Measurements from ENCODE around the gene FBRSL1.

Gene FBRSL1

GRCh38 chr12:132496710-132497109, 6.8 kb downstream of the FBRSL1 start:
- DNase-seq (ENCODE audit: low read depth in 2 of 2), result no peak

DNA sequence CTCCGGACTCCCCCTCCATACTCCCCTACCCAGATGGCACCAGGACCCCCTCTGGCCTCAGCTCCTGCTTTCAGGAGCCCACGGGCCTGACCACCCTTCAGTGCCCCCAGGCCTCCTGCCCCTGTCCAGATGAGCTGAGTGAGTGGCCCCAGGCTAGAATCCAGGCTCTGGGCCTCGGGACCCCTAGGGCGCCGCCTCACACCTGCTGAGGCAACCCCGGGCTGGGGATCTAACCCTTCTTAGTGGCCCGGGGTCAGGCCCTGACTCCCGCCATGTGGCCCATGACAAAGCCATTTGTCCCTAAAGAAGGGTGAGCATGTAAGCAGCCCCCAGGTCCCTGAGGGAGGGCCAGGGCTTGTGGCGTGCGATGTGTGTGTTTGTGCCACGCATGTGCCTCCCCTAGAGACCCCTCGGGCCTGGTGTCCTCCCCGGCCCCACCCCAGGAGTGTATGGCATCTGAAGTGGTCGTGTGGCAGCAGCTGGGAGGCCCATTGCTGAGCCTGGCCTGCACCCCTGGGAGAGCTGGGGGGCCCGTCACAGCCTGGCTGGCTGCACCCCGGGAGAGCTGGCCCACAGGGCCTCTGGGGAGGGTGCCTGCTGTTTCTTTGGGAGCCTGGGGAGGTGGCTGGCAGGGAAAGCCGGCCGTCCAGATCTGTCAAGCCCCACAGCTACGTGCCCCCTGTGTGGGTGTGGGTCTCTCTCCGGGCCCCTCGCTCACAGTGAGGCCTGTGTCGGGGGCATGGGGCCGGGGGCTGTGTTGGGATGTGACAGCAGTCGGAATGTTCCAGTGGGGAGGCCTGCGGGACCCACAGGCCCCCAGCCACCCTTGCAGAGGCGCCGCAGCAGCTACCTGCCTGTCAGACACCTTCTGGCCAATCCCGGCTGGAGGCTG, 7.8 kb downstream of the FBRSL1 start:
- DNase-seq (ENCODE audit: low read depth in 2 of 2), result no peak

DNA sequence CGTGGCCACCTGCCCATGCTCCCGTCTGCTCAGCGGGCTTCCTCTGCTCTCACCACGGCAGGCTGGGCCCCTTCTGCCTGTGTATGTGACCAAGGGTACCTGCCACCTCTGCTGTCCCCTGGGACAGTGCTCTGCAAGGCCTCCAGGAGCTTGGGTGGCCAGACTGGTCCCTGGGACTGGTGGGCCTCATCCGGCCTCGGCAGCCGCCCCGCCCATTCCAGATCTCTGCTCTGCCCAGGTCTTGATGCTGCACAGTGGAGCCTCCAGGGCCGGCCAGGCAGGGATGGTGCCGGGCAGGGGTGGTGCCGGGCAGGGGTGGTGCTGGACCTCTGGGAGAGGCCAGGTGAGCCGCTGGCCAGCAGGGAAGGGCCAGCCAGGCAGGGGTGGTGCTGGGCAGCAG, 9.0 kb downstream of the FBRSL1 start:
- no peak for DNase-seq (ENCODE audit: low read depth in 2 of 2)

- no peak for DNase-seq (ENCODE audit: low read depth in 2 of 2)
Measured at GRCh38 chr12:132500142-132500855, 10.3 kb downstream of the FBRSL1 start.

DNA sequence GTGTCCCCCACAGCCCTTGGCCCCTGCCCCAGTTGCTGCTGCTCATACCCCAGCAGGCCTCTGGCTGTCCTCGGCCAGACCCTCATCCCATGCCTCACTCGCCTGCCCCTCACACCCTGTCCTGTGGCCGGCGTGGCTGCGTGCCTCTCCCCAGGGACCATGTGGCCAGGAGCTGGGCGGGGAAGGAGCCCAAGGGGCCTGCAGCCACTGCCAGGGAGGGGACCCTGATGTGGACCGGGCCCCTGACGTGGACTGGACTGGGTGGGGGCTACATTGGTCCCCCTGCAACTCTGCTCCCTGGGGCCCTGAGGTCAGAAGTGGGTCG, 10.9 kb downstream of the FBRSL1 start:
- no peak for DNase-seq (ENCODE audit: low read depth in 2 of 2)

DNA sequence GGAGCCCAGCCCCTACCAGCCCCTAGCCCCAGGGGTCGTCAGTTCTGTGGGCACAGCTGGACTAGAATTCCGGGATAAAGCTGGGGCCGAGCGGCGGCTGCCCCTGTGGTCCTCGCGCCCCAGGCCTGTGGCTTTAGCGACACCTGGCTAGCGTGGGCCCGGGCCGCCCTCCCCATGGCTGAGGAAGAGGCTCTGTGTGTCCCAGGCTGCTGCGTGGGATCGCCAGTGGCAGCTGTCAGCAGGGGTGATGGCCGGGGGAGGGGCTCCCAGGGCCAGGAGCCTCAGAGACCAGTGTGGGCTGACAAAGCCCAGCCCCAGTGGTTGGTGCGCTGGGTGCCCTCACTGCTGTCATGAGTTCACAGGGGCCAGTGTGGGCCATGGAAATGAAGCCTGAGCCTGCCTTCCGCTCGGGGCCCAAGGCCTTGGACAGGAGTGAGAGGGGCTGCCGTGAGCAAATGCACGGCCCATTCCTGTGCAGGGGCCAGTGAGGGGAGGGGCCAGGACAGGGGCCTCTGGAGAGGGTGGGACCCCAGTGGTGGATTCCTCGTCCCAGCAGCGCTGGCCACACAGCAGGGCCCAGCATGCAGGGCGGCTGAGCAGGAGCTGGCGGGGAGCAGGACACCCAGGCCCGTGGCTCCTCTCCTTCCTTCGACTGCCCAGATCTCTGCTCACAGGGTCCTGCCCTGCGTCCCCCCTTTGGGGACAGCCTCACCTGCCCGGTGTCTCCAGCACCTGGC, 11.4 kb downstream of the FBRSL1 start:
- no peak for DNase-seq (ENCODE audit: low read depth in 2 of 2)

DNA sequence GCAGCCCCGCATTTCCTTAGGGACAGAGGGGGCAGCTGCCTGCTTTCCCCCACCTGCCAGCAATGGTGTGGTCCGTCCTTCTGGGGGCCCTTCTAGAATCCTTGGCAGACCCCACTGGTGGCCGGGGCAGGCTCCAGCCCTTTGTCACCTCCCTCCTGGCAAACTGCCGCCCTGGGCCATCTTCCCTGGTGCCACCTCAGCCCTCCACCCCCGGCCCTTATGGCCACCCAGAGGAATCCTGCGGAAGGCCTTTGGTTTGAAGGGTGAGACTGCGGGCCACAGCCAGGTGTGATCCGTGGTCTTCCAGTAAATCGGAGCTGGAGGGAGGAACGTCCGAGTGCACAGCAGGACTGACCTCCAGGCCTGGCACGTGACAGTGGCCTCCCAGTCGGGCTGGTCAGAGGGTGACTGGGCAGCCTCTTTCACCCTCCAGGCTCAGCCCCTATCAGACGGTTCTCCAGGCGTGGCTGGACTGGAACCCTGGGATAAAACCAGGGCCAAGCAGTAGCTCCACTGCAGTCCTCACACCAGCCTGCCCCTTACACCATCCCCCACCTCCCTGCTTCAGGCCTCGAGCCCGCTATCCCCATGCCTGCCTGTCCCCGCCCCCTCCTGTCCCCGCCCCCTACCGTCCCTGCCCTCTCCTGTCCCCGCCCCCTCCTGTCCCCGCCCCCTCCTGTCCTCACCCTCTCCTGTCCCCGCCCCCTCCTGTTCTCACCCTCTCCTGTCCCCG, 12.4 kb downstream of the FBRSL1 start:
- no peak for DNase-seq (ENCODE audit: low read depth in 2 of 2)

GRCh38 chr12:132502882-132503193, 12.9 kb downstream of the FBRSL1 start:
- DNase-seq (ENCODE audit: low read depth in 2 of 2), result no peak

DNA sequence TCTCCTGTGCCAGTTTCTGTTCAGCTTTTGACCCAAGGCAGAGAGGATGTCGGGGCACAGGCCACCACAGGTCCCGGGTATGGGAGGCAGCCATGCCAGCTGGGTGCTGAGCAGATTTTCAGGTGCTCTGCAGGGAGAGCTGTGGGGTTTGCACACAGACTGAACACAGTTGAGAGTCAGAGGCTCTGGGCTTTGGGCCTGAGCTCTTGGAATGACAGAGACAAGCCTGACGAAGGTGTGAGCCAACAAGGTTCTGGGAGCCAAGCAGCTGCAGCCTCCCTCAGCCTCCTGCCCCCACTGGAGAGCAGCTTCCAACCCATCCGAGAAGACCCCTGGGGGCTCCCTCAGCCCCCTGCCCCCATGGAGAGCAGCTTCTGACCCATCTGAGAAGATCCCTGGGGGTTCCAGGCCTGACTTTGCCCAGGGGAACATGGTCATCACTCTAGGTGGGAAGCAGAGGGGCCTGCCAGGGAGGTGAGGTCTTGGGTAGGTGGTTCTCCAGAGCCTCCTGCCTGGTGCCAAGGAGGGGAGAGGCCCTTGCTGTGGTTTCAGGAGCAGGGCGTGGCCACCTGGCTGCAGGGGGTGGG, 13.8 kb downstream of the FBRSL1 start:
- DNase-seq (ENCODE audit: low read depth in 2 of 2), result no peak

DNA sequence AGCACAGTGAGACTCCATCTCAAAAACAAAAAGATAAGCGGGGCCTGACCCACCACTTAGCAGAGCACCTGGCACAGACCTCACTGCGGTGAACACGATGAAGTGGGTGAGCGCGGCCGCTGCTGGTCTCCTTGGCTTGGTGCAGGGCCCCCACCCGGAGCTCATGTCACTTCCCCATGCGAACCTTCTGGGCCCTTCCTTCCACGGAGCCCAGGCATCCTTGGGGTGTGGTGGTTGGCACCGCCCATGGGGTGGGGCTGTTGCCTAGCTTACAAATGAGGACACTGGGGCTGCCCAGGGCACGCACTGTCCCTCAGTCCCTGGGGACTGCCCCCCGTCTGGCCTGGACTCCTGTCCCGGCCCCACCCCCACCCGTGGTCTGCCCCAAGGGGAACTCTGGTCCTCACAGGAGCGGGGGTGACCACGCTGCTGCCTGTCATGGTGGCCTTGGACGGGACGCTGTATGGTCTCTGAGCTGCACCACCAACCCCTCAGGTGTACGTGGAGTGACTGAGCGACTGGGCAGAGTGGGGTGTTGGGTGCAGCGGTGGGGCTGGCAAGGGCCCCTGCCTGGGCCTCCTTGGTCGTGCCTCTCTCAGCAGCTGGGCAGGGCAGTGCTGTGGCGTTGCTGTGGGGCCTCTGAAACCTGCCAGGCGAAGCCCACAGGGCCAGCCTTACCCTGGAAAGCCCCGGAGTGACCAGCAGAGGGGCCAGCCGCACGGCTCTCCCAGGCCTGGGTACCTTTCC, 15.3 kb downstream of the FBRSL1 start:
- DNase-seq (ENCODE audit: low read depth in 2 of 2), result no peak

DNA sequence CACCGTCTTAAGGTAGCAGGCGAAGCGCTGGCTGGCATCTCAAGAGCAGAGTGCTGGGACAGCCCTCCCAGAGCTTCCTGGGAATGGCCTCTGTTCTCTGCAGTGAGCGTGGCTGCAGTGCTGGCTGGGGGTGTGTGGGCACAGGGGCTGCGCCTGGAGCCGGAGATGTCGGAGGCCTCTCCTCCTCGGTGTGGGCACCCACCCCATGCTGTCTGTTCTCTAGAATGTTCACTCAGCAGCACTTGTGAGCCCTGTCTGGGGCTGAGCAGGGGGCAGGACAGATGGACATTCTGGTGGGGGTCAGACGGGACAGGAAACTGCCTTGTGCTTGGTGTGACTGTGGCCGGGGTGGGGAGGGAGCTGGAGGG, 15.9 kb downstream of the FBRSL1 start:
- DNase-seq (ENCODE audit: low read depth in 2 of 2), result no peak

DNA sequence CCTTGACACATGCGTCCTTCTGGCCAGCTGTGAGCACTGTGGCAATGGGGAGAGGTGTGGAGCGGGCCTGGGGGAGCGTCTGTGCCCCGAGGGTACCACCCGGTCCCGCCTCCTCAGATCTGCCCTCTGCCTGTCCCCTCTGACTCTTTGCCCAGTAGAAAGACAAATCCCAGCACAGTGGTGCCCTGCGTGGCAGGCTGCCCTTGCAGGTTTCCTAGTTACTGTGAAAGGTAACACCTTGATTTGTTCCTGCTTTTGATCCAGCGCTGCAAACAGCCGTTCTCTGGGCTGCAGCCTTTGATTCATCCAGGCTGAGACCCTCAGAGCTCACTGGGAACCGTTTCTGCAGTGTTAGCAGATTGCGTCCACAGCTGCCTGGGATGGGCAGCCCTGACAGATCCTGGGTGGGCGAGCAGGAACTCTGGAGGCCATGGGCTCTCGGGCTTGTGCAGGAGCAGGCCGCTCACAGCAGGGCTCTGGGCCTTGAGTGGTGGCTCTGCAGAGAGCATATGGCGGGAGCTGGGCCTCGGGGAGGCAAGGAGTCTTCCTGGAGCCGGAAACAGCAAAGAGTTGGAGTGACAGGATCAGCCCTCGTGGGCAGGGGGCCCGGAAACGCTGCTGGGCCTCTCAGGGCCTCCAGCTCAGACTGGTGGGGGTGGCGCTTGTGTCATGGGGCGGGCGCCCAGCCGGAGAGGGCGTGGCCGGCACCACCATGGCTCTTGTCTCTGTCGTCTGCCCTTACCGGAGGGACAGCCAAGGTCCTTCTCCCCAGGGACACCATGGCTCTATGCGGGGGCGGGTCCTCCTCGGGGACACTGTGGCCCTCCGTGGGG, 16.6 kb downstream of the FBRSL1 start:
- DNase-seq (ENCODE audit: low read depth in 2 of 2), result peak; percentile 58

GRCh38 chr12:132507161-132507538, 17.2 kb downstream of the FBRSL1 start:
- DNase-seq (ENCODE audit: low read depth in 2 of 2), result no peak

GRCh38 chr12:132507656-132508490, 17.9 kb downstream of the FBRSL1 start:
- no peak for DNase-seq (ENCODE audit: low read depth in 2 of 2)

DNA sequence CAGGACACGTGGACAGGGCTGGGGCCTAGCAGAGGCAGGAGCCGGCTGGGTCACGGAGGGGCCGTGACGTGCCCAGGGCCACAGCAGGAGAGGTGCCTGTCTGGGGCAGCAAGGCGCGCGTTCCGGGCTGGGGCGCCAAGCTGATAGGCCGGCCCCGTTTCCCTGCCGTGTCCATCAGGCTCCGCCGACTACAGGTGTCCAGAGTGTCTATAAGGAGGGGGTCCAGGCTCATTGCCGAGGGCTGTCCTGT, 18.5 kb downstream of the FBRSL1 start:
- DNase-seq (ENCODE audit: low read depth in 2 of 2), result no peak

DNA sequence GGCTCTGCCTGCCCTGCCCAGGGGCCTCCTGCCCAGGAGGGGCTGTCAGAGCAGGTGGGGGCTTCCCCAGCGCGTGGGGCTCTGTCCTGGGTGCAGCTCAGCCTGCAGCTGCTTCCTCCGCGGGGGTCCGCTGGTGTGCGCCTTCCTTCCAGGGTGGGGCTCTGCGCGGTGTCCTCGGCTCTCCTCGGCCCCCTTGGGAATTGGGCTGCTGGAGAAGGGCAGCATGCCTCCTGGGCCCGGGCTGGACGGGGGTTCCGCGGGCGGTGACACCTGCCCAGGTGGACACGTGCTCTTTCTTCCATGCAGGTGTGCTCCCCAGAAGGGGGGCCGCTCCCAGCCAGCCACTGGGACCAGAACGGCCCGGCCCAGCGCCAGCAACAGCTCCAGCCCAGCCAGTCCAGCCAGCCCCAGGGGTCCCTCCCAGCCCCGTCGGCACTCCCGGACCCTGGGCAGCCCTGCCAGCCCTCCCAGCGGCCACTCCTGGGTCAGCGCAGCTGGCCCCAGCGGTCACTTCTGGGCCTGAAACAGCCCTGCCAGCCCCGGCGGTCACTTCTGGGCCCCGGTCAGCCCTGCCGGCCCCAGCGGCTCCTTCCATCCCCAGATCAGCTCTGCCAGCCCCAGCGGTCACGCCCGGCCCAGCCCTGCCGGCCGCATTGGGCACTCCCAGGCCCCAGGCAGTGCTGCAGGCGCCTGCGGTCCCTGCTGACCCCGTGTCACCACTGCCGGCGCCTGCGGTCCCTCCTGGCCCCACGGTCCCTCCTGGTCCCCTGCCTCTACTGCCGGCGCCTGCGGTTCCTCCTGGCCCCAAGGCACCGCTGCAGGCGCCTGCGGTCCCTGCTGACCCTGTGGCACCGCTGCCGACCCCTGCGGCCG, 19.1 kb downstream of the FBRSL1 start:
- no peak for DNase-seq (ENCODE audit: low read depth in 2 of 2)

DNA sequence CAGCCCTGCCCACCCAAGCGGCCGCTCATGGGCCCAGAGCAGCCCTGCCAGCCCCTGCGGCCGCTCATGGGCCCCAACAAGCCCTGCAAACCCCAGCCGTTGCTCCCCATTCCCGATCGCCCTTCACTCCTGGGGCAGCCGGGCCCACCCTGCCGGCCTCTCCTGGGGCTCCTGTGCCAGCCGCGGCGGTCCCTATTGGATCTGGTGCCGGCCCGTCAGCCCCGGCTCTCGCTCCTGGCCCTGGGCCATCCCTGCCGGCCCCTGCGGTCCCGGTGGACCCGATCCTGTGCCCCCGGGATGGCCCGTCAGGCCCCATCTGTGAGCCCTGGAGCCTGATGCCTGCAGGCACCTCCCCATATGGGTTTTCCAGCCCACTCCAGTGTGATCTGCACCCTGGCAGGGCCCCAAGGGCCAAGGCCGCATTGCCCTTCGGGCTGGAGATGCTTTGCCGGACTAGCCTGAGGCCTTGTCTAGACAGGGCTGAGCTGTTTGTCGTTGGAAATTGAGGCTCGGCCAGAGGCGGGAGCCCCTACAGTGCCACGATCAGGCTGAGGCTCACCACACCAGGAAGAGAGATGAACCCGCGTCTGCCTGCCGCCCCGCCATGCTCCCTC, 20.3 kb downstream of the FBRSL1 start:
- DNase-seq (ENCODE audit: low read depth in 2 of 2), result no peak
